ENCODE results near the gene FXYD4.
"Not testable (repeated sequence)": the region's sequence is repeated elsewhere in the genome, so short reads cannot be mapped to it uniquely, and the experiment has no call there.

The FXYD4 gene, protein sequence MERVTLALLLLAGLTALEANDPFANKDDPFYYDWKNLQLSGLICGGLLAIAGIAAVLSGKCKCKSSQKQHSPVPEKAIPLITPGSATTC
- total RNA-seq: 0 reads per million in 2 donors

DNA sequence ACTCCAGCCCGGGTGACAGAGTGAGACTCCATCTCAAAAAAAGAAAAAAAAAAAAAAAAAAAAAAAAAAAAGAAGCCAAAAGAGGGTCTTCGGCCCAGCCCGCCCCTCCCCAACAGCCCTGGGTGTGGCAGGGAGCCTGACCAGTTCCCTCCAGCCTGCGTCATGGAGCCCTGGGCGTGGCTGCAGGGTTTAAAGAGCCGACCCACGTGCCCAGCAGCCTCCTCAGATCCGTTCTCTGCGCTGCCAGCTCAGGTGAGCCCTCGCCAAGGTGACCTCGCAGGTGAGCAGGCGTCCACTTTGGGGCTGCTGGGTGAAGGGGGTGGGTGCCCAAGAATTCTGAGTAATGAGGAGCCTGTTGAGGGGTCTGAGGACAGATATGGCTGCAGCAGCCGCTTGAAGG is at the start of gene FXYD4:
Gene FXYD4, plus strand, starts transcription at position 219 of the 400 bp plus-strand sequence. CDS start 2,111 bp downstream, outside the sequence.
- no peak for DNase-seq

DNA sequence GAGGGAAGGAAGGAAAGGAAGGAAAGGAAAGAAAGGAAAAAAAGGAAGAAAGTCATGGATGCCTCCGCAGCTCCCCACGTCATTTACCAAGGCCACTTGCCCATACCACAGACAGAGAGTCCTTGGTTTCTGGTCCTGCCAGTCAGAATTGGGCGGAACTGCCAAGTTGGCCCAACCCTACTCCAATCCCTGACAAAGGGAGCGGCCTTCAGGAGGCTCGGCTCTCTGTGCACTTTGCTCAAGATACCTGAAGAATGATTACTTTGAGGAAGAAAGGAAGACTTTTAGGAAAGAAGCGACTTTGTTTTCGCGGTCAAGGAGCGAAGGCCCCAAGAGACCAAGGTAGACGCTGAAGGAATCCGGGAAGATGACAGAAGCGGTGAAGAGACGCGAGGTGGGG is 49.1 kb upstream of the FXYD4 start:
- DNase-seq: no peak

DNA sequence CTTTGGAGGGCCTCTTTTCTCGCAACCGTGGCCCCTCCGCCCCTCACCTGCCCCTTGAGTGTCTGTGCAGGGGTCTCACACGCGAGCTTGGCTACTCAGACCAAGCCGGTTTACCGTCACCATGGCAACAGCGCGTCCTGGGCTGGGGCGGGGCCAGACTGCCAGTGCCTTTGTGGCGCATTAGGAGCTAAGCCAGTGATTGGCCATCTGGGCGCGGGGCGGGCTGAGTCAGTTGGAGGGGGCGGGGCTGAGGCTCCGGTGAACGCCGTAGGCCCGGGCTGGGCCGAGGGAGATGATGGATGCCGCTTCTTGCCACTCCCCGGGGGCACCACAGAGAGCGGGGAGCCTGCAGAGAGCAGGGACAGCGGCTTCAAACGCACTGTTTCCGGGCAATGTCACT is 48.7 kb upstream of the FXYD4 start:
- peak; percentile 48 for DNase-seq

DNA sequence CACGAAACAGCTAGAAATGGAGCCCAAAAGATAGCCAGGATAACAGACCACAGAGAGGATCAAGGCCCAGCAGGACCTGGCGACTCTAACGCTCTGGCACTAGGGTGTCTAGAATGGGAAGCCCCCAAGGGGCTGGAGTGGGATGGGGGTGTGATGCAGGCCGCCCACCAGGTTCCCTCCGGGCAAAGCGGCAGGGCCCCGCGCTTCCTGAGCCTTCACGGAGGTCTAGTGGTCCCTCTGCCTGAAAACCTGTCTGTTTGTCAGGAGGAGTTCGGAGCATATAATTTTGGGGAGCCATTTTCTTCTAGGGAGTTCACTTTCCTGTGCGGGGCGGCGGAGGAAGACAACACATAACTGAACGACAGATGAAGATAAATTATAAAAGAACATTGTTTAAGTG is 48.2 kb upstream of the FXYD4 start:
- no peak for DNase-seq

DNA sequence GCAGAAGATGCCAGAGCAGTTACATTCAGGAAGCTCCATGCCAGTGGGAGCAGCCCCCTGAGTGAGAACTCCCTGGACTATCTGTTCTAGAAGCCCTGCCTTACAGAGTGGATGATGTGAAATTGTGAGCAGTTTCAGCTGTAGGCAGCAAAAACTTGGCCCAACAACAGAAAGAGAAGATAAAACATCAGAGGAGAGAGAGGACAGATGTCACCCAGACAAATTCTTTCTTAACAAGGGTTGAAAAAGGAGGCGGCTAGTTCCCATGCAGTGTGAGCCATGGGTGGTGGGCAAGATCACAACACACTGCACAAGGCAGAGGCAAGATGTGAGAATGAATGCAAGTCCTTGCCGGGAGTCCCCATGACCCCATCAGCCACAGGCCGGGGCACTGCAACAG is 46.6 kb upstream of the FXYD4 start:
- DNase-seq: no peak

DNA sequence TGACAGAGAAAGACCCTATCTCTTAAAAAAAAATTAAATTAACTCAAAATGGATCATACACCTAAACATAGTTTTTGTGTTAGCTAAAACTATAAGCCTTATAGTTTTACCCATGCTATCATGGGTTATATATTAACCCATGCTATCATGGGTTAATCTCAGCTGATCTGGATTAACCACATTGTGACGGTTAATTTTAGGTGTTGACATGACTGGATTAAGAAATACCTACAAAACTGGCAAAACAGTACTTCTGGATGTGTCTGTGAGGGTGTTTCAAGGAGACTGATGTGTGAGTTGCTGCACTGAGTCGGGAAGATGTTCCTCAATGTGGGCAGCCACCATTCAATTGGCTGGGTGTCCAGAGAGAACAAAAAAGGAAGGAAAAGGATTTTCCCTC is 44.3 kb upstream of the FXYD4 start:
- no peak for DNase-seq

DNA sequence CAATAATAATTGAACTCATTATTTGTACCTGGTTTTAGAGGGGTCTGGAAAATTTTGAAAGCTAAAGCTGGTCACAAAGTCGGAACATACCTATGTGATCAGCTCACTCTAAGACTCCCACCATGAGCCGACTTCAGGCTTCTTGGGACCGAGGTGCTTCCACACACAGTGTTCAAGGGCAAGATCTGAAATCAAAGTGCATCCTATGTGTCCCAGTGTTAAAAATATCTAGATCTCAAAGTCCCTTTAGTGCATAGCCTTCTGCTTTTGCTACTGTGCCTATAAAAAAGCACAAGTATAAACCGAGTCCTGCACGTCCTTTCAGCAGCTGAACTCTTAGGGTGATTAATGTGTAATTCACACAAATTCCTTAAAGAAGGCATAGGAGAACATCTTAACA is 43.5 kb upstream of the FXYD4 start:
- DNase-seq: no peak

DNA sequence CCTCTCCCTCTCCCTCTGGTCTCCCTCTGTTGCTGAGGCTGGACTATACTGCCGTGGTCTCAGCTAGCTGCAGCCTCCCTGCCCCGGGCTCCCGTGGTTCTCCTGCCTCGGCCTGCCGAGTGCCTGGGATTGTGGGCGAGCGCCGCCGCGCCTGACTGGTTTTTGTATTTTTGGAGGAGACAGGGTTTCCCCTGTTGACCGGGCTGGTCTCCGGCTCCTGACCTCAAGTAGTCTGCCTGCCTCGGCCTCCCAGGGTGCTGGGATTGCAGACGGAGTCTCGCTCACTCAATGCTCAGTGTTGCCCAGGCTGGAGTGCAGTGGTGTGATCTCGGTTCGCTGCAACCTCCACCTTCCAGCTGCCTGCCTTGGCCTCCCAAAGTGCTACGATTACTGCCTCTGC is 42.6 kb upstream of the FXYD4 start:
- DNase-seq: not testable (repeated sequence)

DNA sequence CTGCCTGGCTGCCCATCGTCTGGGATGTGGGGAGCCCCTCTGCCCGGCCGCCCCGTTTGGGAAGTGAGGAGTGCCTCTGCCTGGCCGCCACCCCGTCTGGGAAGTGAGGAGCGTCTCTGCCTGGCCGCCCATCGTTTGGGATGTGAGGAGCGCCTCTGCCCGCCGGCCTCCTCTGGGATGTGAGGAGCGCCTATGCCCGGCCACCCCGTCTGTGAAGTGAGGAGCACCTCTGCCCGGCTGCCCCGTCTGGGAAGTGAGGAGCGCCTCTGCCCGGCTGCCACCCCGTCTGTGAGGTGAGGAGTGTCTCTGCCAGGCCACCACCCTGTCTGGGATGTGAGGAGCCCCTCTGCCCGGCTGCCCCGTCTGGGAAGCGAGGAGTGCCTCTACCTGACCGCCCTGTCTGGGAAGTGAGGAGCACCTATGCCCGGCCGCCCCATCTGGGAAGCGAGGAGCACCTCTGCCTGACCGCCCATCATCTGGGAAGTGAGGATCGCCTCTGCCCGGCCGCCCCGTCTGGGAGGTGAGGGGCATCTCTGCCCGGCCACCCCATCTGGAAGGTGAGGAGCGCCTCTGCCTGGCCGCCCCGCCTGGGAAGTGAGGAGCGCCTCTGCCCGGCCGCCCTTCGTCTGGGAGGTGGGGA is 42.1 kb upstream of the FXYD4 start:
- not testable (repeated sequence) for DNase-seq

DNA sequence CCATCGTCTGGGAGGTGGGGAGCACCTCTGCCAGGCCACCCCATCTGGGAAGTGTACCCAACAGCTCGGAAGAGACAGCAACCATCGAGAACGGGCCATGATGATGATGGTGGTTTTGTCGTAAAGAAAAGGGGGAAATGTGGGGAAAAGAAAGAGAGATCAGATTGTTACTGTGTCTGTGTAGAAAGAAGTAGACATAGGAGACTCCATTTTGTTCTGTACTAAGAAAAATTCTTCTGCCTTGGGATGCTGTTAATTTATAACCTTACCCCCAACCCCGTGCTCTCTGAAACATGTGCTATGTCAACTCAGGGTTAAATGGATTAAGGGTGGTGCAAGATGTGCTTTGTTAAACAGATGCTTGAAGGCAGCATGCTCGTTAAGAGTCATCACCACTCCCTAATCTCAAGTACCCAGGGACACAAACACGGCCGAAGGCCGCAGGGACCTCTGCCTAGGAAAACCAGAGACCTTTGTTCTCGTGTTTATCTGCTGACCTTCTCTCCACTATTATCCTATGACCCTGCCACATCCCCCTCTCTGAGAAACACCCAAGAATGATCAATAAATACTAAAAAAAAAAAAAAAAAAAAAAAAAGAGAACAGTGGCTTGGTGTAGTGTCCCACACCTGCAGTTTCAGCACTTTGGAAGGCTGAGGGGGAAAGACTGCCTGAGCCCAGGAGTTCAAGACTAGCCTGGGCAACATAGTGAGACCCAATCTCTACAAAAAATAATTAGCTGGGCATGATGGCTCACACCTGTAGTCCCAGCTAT is 41.2 kb upstream of the FXYD4 start:
- not testable (repeated sequence) for DNase-seq

DNA sequence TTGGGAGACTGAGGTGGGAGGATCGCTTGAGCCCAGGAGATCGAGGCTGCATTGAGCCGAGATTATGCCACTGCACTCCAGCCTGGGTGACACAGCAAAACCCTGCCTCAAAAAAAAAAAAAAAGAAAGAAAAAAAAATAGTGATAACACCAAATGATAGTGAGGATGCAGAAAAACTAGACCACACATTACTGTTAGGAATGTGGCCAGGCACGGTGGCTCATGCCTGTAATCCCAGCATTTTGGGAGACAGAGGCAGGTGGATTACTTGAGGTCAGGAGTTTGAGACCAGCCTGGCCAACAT is 40.7 kb upstream of the FXYD4 start:
- not testable (repeated sequence) for DNase-seq

DNA sequence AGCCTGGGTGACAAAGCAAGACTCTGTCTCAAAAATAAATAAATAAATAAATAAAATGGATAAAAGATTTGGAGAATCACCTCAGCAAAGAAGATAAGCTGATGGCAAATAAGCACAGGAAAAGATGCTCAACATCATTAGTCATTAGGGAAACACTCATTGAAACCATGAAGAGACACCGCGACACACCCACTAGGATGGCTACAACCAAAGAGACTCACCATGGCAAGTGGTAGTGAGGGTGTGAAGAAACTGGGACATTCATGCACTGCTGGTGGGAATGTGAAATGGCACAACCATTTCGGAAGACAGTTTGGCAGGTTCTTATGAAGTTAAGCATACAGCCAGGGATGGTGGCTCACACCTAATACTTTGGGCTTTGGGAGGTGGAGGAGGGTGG is 37.8 kb upstream of the FXYD4 start:
- no peak for DNase-seq

DNA sequence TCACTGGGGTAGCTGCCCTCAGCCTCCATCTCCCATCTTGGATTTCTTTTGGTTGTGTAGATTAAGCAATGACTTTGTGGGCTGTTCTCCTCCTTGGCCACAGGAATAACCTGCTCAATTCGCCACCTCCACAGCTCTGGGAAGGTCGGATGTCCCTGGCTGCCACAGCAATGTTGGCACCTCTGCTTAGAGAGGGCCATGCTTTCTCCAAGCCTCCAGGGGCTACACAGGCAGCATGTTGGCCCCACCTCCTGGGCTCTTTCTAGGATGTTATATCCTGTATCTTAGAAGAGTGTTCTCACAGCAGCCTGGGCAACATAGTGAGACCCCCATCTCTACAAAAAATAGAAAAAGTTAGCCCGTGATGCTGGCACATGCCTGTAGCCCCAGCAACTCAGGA is 35.4 kb upstream of the FXYD4 start:
- DNase-seq: no peak

DNA sequence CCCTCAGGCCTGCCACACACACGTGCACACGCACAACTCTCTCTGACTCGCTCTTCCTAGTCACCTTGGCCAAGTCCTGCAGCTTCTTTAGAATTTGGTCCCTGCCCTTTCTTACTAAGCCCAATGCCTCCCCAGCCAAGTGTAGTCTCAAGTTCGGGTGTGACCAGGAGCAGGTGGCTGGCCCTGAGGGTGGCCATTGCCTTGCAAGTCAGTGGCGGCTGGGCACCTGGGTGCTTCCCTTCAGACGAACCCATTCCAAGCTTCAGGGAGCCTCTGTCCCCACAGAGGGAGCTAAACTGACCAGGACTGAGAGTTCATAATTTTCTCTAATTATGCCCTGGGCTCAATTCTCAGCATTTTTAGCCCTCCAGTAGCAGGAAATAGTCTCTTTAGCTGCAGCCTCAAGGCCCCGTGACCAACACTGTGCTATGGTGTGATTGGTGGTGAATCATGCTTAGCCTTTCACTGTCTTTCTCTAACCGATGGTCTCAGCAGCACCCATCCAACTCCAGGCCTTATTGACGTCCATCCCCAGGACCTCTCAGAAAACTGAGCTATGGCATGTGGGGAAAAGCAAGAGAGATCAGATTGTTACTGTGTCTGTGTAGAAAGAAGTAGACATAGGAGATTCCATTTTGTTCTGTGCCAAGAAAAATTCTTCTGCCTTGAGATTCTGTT is 34.7 kb upstream of the FXYD4 start:
- DNase-seq: no peak

DNA sequence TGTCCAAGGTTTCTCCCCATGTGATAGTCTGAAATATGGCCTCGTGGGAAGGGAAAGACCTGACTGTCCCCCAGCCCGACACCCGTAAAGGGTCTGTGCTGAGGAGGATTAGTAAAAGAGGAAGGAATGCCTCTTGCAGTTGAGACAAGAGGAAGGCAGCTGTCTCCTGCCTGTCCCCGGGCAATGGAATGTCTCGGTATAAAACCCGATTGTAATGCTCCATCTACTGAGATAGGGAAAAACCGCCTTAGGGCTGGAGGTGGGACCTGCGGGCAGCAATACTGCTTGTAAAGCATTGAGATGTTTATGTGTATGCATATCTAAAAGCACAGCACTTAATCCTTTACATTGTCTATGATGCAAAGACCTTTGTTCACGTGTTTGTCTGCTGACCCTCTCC is 33.9 kb upstream of the FXYD4 start:
- not testable (repeated sequence) for DNase-seq

DNA sequence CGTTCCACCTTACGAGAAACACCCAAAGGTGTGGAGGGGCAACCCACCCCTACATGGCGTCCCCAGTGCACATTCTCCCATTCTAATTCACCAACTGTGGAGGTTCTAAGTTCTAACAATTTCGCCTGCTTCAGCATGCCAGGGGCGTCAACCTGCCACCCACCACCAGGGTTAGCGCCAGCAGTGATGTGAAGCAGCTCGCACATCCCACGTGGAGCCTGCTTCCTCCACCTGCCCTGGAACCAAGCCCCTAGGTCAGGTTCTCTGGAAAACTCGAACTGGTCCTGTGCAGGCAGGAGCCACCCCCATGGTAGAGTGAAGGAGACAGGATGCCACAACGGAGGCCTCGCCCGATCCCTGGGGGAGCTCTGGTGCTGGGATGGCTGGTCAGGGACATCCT is 33.3 kb upstream of the FXYD4 start:
- no peak for DNase-seq

DNA sequence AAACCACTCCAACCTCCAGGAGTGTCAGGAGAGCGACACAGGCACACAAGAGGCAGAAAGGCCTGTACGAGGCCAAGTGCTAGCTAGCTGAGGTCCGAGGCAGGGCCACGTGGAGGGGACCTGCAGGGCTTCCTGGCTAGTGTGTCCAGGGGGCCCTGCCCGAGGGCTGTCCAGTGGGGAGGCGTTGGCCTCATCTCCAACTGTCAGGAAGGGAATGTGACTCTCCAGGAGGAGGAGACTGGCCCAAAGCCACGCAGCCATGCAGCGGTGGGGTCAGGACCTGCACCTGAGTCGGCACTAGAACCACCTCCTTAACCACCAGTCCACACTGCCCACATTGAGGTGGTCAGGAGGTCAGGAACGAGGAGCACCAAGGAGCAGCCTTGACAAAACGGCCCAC is 32.3 kb upstream of the FXYD4 start:
- no peak for DNase-seq

DNA sequence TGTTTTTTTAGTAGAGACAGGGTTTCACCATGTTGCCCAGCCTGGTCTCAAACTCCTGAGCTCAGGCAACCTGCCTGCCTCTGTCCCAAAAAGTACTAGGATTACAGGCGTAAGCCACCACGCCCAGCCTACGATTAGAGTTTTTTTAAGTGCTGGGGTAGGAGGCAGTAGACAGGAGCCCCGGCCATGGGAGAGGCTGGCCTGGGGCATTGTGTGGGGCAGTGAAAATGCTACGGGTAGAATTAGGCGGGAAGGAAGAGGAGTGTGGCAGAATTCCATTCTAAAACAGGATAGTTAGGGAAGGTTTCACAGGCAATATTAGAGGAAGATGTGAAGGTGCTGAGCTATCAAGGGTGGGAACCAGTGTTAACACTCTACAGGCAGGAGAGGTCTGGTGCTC is 31.3 kb upstream of the FXYD4 start:
- no peak for DNase-seq

DNA sequence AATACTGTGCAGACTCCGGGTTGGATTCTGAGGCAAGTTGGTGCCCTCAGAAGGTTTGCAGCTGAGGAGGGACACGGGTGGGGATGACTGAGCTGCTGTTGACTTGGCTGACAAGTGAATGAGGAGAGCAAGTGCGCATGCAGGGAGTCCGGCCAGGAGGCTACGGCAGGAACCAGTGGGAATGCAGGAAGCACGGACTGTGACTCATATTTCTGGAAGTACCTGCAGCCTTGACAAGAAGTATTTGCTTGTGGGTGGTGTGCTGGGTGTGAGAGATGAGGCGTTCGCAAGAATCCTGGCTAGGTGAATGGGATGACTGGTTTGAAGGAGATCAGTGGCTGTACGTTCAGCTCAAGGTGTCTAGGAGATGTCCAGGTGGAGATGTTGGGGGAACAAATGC is 30.8 kb upstream of the FXYD4 start:
- no peak for DNase-seq

DNA sequence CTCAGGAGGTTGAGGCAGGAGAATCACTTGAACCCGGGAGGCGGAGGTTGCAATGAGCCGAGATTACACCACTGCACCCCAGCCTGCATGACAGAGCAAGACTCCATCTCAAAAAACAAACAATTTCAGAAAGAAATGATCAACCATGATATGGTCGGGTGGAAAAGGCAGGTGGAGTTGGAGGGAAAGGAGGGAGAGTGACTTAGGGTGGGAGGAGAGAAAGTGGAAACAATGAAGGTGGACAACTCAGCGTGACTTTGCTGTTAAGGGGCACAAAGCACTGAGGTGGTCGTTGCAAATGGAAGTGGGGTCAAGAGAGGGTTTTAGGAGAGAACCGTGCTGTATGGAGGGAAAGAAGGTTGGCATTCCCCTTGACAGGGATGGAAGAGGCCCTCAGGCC is 30.0 kb upstream of the FXYD4 start:
- DNase-seq: no peak

DNA sequence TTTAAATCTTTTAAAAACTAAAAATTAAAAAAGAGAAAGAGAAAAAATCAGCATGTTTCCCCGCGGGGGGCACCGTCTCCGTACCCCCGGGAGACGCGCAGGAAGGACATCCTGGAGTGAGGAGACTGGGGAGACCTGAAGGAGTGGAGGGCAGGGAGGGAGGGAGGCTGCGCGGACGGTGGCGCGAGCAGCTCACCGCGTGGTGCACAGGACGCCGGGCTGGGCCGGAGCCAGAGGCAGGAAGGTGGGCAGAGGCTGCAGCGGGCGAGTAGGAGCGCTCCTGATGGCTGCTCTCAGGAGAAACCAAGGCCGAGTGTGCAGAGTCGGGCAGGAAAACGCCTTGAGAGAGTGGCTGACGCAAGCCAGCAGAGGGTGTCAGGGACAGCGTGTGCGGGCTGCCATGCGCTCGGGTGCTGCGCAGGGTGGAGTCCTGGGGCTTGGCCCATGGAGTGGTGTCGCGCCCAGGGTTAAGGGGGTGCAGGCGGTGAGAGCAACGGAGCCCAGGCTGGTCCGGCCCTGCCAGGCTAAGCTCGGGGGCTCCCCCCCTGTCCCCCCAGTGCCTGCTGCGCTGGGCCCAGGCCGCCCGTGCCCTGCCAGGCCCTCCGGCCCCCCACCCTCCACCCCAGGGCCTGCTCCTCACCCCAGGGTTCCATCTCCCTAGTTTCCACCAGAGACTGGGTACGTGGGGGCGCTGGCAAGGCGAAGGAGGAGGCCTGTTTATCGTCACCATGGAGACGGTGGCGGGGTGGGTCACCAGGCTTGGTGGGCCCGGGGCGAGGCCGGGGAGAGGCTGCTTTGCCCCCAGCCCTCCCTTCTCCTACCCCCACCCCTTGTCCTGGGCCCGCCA is 28.9 kb upstream of the FXYD4 start:
- no peak for DNase-seq

DNA sequence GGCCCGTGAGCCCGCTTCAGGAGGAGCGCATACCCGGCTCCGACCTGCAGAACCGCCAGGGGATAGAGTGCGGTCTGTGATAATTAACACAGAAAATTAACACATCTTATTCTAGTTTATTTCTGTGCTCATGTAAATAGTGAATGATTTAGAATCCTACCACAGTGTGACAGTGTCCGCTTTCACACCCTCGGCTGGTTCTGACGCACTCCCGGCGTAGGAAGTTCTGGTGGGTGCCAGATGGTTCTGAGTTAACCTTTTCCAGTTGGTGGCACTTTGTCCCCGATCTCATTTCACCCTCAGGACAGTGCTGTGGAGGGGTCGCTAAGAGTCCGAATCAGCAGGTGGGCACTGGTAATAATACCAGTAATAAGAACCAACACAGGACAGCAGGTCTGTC is 28.3 kb upstream of the FXYD4 start:
- no peak for DNase-seq

DNA sequence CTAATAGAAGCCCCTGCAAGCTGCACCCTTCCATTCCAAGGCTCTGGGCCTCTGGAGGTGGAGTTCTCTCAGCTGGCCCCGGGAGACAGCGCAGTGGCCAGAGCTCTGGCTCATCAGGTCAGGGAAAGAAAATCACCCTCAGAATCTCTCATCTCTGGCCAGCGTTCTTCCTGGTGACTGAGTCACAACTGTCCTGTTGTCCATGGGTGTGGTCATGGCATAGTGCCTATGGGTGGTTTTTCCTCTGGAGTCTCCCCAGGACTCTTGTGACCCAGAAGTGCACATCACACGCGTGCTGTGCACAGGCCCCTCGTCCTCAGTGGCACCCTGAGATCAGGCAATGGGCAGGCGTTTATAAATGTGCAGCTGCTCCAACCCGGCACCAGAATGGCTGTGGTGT is 27.4 kb upstream of the FXYD4 start:
- no peak for DNase-seq

Data from activated gamma-delta T cell (primary cell).